Measurements from ENCODE around the gene NAMPT. TPM values are rescaled to one million over a fixed set of nuclear protein-coding genes. Genes with fewer than 3 reads are reported as not detected.

NAMPT gene
- total RNA-seq, 2 experiments from 2014 or later = 130 to 134 TPM

GRCh38 chr7:106289848-106290247, 5.1 kb upstream of the NAMPT start:
- Mint-ChIP-seq H3K36me3 (ENCODE audit: low read depth) (peaks cover 2% of the 10 kb centered on the region), H3K4me1 (peaks cover 8% of the 10 kb centered on the region), H3K27me3 (no peaks in the 10 kb centered on the region), H3K9me3 (peaks cover 2% of the 10 kb centered on the region), H3K4me3 (no peak overlapping the region), H3K27ac (no peak overlapping the region)
- ChIA-PET POLR2A (no interaction called here), CTCF (no interaction called here)
- no peak for DNase-seq

DNA sequence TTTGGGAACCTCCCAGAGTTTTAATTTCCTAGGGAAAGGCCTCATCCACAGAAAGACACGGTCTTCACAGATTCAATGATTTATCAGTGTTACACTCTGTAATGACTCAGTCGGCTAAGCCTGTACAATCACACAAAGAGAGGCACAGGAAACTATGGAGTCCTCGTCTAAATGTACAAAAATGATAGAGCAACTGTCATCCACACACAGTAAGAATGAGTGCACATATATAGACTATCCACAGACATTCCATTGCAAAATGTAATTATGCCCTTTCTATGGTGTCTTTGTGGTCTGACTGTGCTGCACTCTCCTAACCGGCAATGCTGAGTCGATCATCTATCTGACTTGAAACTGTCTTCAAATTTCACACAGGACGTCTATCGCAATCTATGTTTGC, 3.5 kb upstream of the NAMPT start:
- no peaks in the 10 kb centered on the region for H3K9me3 Mint-ChIP-seq
- DNase-seq = no peak
- ChIA-PET CTCF (no interaction called here), POLR2A (no interaction called here)
- H3K36me3 Mint-ChIP-seq (ENCODE audit: low read depth) = peaks cover 8% of the 10 kb centered on the region
- peaks cover 13% of the 10 kb centered on the region for H3K4me1 Mint-ChIP-seq
- H3K27me3 Mint-ChIP-seq = no peaks in the 10 kb centered on the region
- H3K27ac Mint-ChIP-seq = no peak overlapping the region
- no peak overlapping the region for H3K4me3 Mint-ChIP-seq

DNA sequence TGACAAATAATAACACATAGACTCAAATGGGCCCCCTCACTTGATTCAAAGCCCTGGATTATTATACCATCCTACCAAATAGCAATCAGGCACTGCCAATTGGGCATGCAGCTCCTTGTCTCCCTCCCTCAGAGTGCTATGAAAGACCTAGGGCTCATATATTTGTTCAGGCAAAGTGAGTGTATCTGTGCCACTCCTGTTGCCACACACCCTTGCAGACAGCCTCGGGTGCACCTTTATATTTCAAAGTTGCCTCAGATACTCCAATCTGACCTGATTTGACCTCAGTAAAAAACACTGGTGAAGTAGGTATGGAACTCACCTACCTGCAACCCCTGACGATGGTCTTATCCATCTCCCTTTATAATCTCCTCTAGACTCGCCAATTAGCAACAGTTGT, 3.0 kb upstream of the NAMPT start:
- Mint-ChIP-seq H3K27me3 (no peaks in the 10 kb centered on the region), H3K4me1 (peaks cover 15% of the 10 kb centered on the region), H3K27ac (no peak overlapping the region), H3K36me3 (ENCODE audit: low read depth) (peaks cover 6% of the 10 kb centered on the region), H3K4me3 (no peak overlapping the region), H3K9me3 (no peaks in the 10 kb centered on the region)
- no peak for DNase-seq
- POLR2A ChIA-PET = interaction anchor here (1.2 kb wide), 1 partner anchor 217 kb away, joined by 4 read pairs; no protein-coding TSS in a partner anchor
- CTCF ChIA-PET = interaction anchor here (1.2 kb wide), 1 partner anchor 174 kb away, joined by 3 read pairs; no protein-coding TSS in a partner anchor

DNA sequence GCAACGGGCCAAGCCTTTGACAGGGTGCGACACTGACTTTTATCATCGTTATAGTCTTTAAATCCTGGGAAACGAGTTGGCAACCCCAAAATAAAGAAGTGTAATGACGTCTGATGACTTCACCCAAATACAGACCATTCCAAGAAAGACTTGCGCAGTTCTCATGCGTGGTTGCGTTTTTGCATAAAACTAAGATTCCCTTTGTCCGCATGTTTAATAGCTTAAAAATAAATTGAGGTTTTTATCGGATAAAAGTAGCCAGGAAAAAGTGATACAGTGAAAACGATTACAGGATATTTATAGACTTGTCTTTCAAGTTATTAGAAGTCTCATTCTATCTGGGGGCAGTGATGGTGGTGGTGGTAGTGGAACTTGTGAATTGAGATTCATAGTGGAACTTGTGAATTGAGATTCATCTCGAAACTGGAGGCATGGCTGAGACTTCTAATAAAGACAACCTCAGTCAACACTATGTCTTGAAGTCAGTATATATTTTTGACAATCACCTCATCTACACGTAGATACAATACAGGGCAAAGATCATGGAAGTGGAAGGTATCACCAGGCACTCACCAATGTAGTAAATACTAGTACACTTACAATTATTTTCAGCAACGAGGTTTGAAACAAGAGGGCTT, 1.2 kb upstream of the NAMPT start:
- peak overlapping the region; percentile 85 for H3K27ac Mint-ChIP-seq
- POLR2A ChIA-PET = interaction anchor here (1.0 to 4.3 kb wide), 18 partner anchors 8 to 596 kb away, joined by 3 to 68 read pairs (median 6); no protein-coding TSS in a partner anchor
- no peaks in the 10 kb centered on the region for H3K27me3 Mint-ChIP-seq
- peak overlapping the region; percentile 96 for H3K4me3 Mint-ChIP-seq
- CTCF ChIA-PET = interaction anchor here (0.8 to 2.2 kb wide), 3 partner anchors 110 to 375 kb away, joined by 3 to 11 read pairs (median 6); partner anchors contain the start of gene CCDC71L
- DNase-seq = peak; percentile 28
- H3K4me1 Mint-ChIP-seq = peaks cover 32% of the 10 kb centered on the region
- no peaks in the 10 kb centered on the region for H3K9me3 Mint-ChIP-seq
- H3K36me3 Mint-ChIP-seq (ENCODE audit: low read depth) = peaks cover 13% of the 10 kb centered on the region

DNA sequence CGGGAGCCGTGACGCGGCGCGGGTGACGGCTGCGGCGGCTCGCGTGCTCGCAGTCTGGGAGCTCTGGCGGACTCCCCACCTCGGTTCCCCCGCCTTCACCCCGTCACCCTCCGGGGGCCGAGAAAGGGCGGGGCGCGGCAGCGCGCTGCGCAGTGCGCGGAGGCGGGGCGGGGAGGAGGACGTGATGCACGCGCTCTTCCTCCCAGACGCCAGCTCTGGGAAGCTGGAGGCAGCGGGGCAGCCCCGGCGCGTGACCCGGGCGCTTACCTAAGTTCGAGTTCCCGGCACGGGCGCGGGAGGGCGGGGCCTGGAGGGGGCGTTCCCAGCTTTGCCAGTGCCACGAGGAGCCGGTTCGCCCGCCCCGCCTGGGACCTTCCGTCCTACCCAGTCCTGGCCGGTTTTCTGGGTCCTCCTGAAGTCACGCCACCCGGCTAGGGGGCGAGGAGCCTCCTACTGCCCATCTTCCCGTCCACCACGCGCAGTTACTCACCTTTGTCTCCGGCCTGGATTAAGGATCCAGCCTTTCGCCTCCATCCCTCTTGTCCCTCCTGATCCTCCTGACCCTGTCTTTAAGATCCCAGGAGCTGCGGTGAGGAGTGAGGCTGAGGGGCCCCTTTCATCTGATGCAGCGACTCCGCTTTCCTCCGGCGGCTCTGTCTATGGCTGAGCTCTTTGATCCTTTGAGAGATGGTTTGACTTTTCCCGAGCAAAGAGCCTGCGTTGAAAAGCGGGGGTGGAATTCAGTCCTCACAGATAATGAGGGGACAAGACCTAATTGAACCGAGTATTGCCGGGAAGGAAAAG, 470 bp upstream of the NAMPT start:
- Mint-ChIP-seq H3K9me3 (no peaks in the 10 kb centered on the region), H3K36me3 (ENCODE audit: low read depth) (peaks cover 16% of the 10 kb centered on the region), H3K4me3 (peak overlapping the region; percentile 96), H3K27me3 (no peaks in the 10 kb centered on the region), H3K27ac (peak overlapping the region; percentile 99), H3K4me1 (peaks cover 36% of the 10 kb centered on the region)
- peak; percentile 97 for DNase-seq
- POLR2A ChIA-PET = interaction anchor here (0.9 to 4.3 kb wide), 26 partner anchors 9 to 1458 kb away, joined by 3 to 68 read pairs (median 6); partner anchors contain the start of genes CCDC71L, HBP1 and SYPL1
- CTCF ChIA-PET = interaction anchor here (0.8 to 2.2 kb wide), 5 partner anchors 14 to 376 kb away, joined by 3 to 11 read pairs (median 6); partner anchors contain the start of gene CCDC71L

GRCh38 chr7:106283831-106284713, 711 bp downstream of the NAMPT start:
- no peaks in the 10 kb centered on the region for H3K9me3 Mint-ChIP-seq
- ChIA-PET POLR2A (interaction anchor here (0.6 to 4.3 kb wide), 17 partner anchors 13 to 1273 kb away, joined by 3 to 68 read pairs (median 8); partner anchors contain the start of genes HBP1 and SYPL1), CTCF (interaction anchor here (1.1 to 2.2 kb wide), 4 partner anchors 13 to 377 kb away, joined by 3 to 11 read pairs (median 6); partner anchors contain the start of gene CCDC71L)
- no peaks in the 10 kb centered on the region for H3K27me3 Mint-ChIP-seq
- peak overlapping the region; percentile 96 for H3K4me3 Mint-ChIP-seq
- peaks cover 23% of the 10 kb centered on the region for H3K36me3 Mint-ChIP-seq (ENCODE audit: low read depth)
- peaks cover 47% of the 10 kb centered on the region for H3K4me1 Mint-ChIP-seq
- H3K27ac Mint-ChIP-seq = peak overlapping the region; percentile 99
- DNase-seq = peak; percentile 57

DNA sequence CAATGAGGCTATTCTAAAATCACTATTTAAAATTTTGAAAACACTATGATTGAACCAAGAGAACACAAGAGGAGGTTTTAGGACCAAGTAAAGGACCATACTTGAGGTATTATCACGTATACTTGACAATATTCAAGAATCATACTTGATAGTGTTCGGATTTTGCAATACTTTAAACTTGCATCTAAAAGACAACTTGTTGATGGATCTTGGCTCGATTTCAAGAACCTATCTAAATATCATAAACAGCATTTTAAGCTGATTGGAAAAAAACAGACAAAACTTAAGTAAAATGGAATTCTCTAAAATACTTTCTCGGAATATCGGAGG, 1.3 kb downstream of the NAMPT start:
- POLR2A ChIA-PET = interaction anchor here (0.6 to 4.3 kb wide), 6 partner anchors 13 to 465 kb away, joined by 3 to 68 read pairs (median 14); partner anchors contain the start of gene SYPL1
- CTCF ChIA-PET = no interaction called here
- peaks cover 27% of the 10 kb centered on the region for H3K36me3 Mint-ChIP-seq (ENCODE audit: low read depth)
- no peaks in the 10 kb centered on the region for H3K27me3 Mint-ChIP-seq
- no peak for DNase-seq
- peaks cover 52% of the 10 kb centered on the region for H3K4me1 Mint-ChIP-seq
- H3K9me3 Mint-ChIP-seq = no peaks in the 10 kb centered on the region
- H3K27ac Mint-ChIP-seq = peak overlapping the region; percentile 90
- H3K4me3 Mint-ChIP-seq = peak overlapping the region; percentile 89

- Mint-ChIP-seq H3K27me3 (no peaks in the 10 kb centered on the region), H3K27ac (peak overlapping the region; percentile 58), H3K9me3 (no peaks in the 10 kb centered on the region), H3K4me3 (peak overlapping the region; percentile 89), H3K36me3 (ENCODE audit: low read depth) (peaks cover 33% of the 10 kb centered on the region), H3K4me1 (peaks cover 58% of the 10 kb centered on the region)
- ChIA-PET POLR2A (interaction anchor here (1.1 kb wide), 1 partner anchor 142 kb away, joined by 3 read pairs; no protein-coding TSS in a partner anchor), CTCF (no interaction called here)
- DNase-seq = no peak
These were observed 1.9 kb downstream of the NAMPT start for GRCh38 chr7:106282852-106283251.

GRCh38 chr7:106282390-106282789, 2.4 kb downstream of the NAMPT start:
- peaks cover 61% of the 10 kb centered on the region for H3K4me1 Mint-ChIP-seq
- DNase-seq = no peak
- peak overlapping the region; percentile 58 for H3K27ac Mint-ChIP-seq
- POLR2A ChIA-PET = interaction anchor here (1.1 to 1.5 kb wide), 2 partner anchors 23 to 143 kb away, joined by 3 to 4 read pairs; no protein-coding TSS in a partner anchor
- H3K4me3 Mint-ChIP-seq = peak overlapping the region; percentile 89
- H3K36me3 Mint-ChIP-seq (ENCODE audit: low read depth) = peaks cover 36% of the 10 kb centered on the region
- CTCF ChIA-PET = interaction anchor here (0.9 to 1.1 kb wide), 2 partner anchors 85 to 180 kb away, joined by 3 read pairs; no protein-coding TSS in a partner anchor
- H3K9me3 Mint-ChIP-seq = no peaks in the 10 kb centered on the region
- no peaks in the 10 kb centered on the region for H3K27me3 Mint-ChIP-seq

DNA sequence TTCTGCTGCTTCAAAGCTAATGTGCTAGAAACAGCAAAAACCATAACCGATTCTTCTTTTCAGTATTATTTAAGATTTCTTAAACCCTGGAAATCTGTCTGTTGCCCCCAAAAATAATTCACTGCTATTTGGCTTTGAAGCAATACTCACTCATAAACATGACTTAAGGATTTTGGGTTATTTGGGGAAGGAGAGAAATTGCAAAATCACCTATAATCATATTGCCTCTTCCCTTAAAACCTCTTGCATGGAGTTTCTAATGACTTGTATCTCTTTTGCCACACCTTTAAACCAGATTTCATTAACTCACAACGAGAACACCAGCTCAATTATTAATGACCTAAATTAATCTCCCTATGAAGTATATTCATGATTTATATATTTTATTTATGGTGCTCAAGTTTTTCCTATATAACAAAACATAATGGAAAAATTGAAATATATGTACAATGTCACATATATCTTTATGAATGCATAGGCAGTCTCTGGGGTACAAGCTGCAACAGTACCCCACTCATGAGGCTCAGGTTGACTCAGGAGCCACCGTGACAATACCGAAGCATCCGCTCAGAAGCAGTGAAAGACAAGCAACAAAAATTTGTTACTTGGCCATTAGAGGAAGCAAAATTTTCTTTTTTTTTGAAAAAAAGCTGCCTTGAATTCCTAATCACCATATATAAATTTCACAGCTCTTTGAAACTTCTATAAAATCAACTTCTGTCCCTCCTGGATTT, 3.0 kb downstream of the NAMPT start:
- ChIA-PET CTCF (interaction anchor here (0.9 to 1.1 kb wide), 3 partner anchors 11 to 181 kb away, joined by 3 read pairs; no protein-coding TSS in a partner anchor), POLR2A (interaction anchor here (1.0 to 1.6 kb wide), 4 partner anchors 11 to 143 kb away, joined by 3 to 8 read pairs (median 4); no protein-coding TSS in a partner anchor)
- DNase-seq = peak; percentile 28
- H3K36me3 Mint-ChIP-seq (ENCODE audit: low read depth) = peaks cover 42% of the 10 kb centered on the region
- no peaks in the 10 kb centered on the region for H3K27me3 Mint-ChIP-seq
- peak overlapping the region; percentile 58 for H3K27ac Mint-ChIP-seq
- H3K9me3 Mint-ChIP-seq = no peaks in the 10 kb centered on the region
- H3K4me3 Mint-ChIP-seq = peak overlapping the region; percentile 89
- peaks cover 66% of the 10 kb centered on the region for H3K4me1 Mint-ChIP-seq

- H3K36me3 Mint-ChIP-seq (ENCODE audit: low read depth) = peaks cover 46% of the 10 kb centered on the region
- CTCF ChIA-PET = interaction anchor here (1.1 kb wide), 2 partner anchors 10 to 181 kb away, joined by 3 read pairs; no protein-coding TSS in a partner anchor
These were observed 3.7 kb downstream of the NAMPT start for GRCh38 chr7:106281127-106281526.

More at GRCh38 chr7:106281127-106281526, 3.7 kb downstream of the NAMPT start:
- Mint-ChIP-seq H3K4me3 (no peak overlapping the region), H3K4me1 (peaks cover 64% of the 10 kb centered on the region), H3K27me3 (no peaks in the 10 kb centered on the region), H3K9me3 (no peaks in the 10 kb centered on the region), H3K27ac (no peak overlapping the region)
- POLR2A ChIA-PET = interaction anchor here (1.0 to 1.6 kb wide), 3 partner anchors 11 to 66 kb away, joined by 3 to 8 read pairs (median 4); no protein-coding TSS in a partner anchor
- no peak for DNase-seq
